CD14-positive monocyte (primary cell): ENCODE data around the gene TMEFF1. TPM values are rescaled to one million over a fixed set of nuclear protein-coding genes. Genes with fewer than 3 reads are reported as not detected.
A peak's percentile ranks its signal among the peaks of the same experiment; 100 is the strongest.
"Not testable (repeated sequence)": the region's sequence is repeated elsewhere in the genome, so short reads cannot be mapped to it uniquely, and the experiment has no call there.

Experiments
- DNase-seq, 3 donors: peaks; one replicate each; pipeline ENCODE4 v3.0.0-alpha.2; 2011 to 2022
- H2AFZ ChIP-seq: 2 replicates; pipeline ENCODE4 v1.6.0; 2012; ENCODE audit warnings: mild to moderate bottlenecking, low read depth, low read length, inconsistent platforms; ENCODE audit not compliant: insufficient read depth, poor library complexity, severe bottlenecking
- H3K27ac ChIP-seq, 2 donors: 1 replicate in 1 of 2; 2 replicates in 1 of 2; pipeline ENCODE4 v1.5.1; 2012 to 2013; ENCODE audit warnings: low read length in 2 of 2, control low read depth in 1 of 2, inconsistent platforms in 1 of 2, low read depth in 1 of 2, mild to moderate bottlenecking in 1 of 2
- H3K27me3 ChIP-seq, 2 donors: one replicate each; pipeline versions ENCODE4 v1.6.0 to v1.6.1; 2011 to 2013; ENCODE audit warnings: low read length in 2 of 2; ENCODE audit not compliant: control insufficient read depth in 2 of 2, insufficient read depth in 2 of 2
- H3K36me3 ChIP-seq, 2 donors: replicated peaks in 1 of 2; 1 replicate in 1 of 2; 2 replicates in 1 of 2; pipeline versions ENCODE4 v1.5.1 to v1.6.1; 2012 to 2013; ENCODE audit warnings: low read length in 2 of 2, control low read depth in 1 of 2, inconsistent platforms in 1 of 2, mild to moderate bottlenecking in 1 of 2; ENCODE audit not compliant: insufficient read depth in 2 of 2, control insufficient read depth in 1 of 2
- H3K4me1 ChIP-seq, 2 donors: 1 replicate in 1 of 2; 2 replicates in 1 of 2; pipeline versions ENCODE4 v1.5.1 to v1.6.1; 2012 to 2013; ENCODE audit warnings: low read length in 2 of 2, control low read depth in 1 of 2, inconsistent platforms in 1 of 2, mild to moderate bottlenecking in 1 of 2, moderate library complexity in 1 of 2; ENCODE audit not compliant: insufficient read depth in 2 of 2, control insufficient read depth in 1 of 2
- H3K4me2 ChIP-seq: replicated peaks from 2 replicates; pipeline ENCODE3; 2012; ENCODE audit warnings: low read length, moderate library complexity, mild to moderate bottlenecking; ENCODE audit not compliant: poor library complexity, severe bottlenecking; ENCODE audit errors: extremely low read depth
- H3K4me3 ChIP-seq, 3 experiments: fragments of 200-600 bp in 1 of 3; sonication (generic) in 1 of 3; replicated peaks in 1 of 3; 1 replicate in 2 of 3; 2 replicates in 1 of 3; pipeline ENCODE4 v1.5.1; 2011 to 2013; ENCODE audit warnings: low read length in 3 of 3, mild to moderate bottlenecking in 3 of 3, control low read depth in 2 of 3, low read depth in 2 of 3, inconsistent platforms in 1 of 3, moderate library complexity in 1 of 3
- H3K79me2 ChIP-seq: 2 replicates; pipeline ENCODE4 v1.6.0; 2012; ENCODE audit warnings: mild to moderate bottlenecking, control low read depth, inconsistent platforms, low read length, moderate library complexity; ENCODE audit not compliant: insufficient read depth
- H3K9ac ChIP-seq: 2 replicates; pipeline ENCODE4 v1.6.0; 2017; ENCODE audit warnings: low read length, mild to moderate bottlenecking; ENCODE audit not compliant: insufficient read depth, poor library complexity, severe bottlenecking
- H3K9me3 ChIP-seq, 2 donors: replicated peaks in 1 of 2; 1 replicate in 1 of 2; 2 replicates in 1 of 2; pipeline versions ENCODE4 v1.5.1 to v1.6.1; 2012 to 2013; ENCODE audit warnings: low read length in 2 of 2, control low read depth in 1 of 2; ENCODE audit not compliant: control insufficient read depth in 1 of 2, insufficient read depth in 1 of 2
- H4K20me1 ChIP-seq: 2 replicates; pipeline ENCODE4 v1.6.0; 2012; ENCODE audit warnings: mild to moderate bottlenecking, low read length, control low read depth, moderate library complexity; ENCODE audit not compliant: insufficient read depth
- H3K27ac Mint-ChIP-seq, 7 donors: one replicate each; pipeline ENCODE4 v1.8.0; 2020; ENCODE audit warnings: mild to moderate bottlenecking in 7 of 7, mixed read lengths in 7 of 7, moderate library complexity in 6 of 7, inconsistent platforms in 2 of 7
- H3K27me3 Mint-ChIP-seq, 3 donors: one replicate each; pipeline ENCODE4 v1.8.0; 2021 to 2022; ENCODE audit warnings: low read depth in 3 of 3, mild to moderate bottlenecking in 3 of 3, mixed read lengths in 3 of 3, moderate library complexity in 3 of 3, inconsistent platforms in 1 of 3
- H3K36me3 Mint-ChIP-seq, 2 donors: one replicate each; pipeline ENCODE4 v1.8.0; 2020; ENCODE audit warnings: mixed read lengths in 2 of 2, inconsistent platforms in 1 of 2, mild to moderate bottlenecking in 1 of 2
- H3K4me1 Mint-ChIP-seq: one replicate; pipeline ENCODE4 v1.8.0; 2020; ENCODE audit warnings: mild to moderate bottlenecking, mixed read lengths
- H3K4me3 Mint-ChIP-seq, 2 donors: one replicate each; pipeline ENCODE4 v1.8.0; 2020; ENCODE audit warnings: mild to moderate bottlenecking in 2 of 2, mixed read lengths in 2 of 2, moderate library complexity in 1 of 2
- H3K9me3 Mint-ChIP-seq, 7 donors: one replicate each; pipeline ENCODE4 v1.8.0; 2020 to 2022; ENCODE audit warnings: mixed read lengths in 7 of 7, mild to moderate bottlenecking in 6 of 7, moderate library complexity in 6 of 7, inconsistent platforms in 2 of 7
- CTCF ChIP-seq: fragments of 200-600 bp; IDR thresholded peaks from one replicate; pipeline ENCODE4 v1.8.0; 2022; ENCODE audit warnings: antibody characterized with exemption, mild to moderate bottlenecking
- WGBS: methylation state at CpG from one replicate; pipeline ENCODE4 v1.1.5; 2013; ENCODE audit warnings: missing lambda C conversion rate; ENCODE audit not compliant: insufficient coverage; 5-methylcytosine and 5-hydroxymethylcytosine counted together
- intact Hi-C, 2 donors: fragments of 100-400 bp; cut with micrococcal nuclease; formaldehyde crosslinking; loops; one replicate each; pipeline versions ENCODE4 v1.15.0 to v1.15.1; 2023
- polyA plus RNA-seq, 3 donors: library from polyadenylated mRNA; depleted of rRNA in 1 of 3; unstranded in 2 of 3; stranded (reverse) in 1 of 3; fragments of 300-500 nt in 2 of 3; fragments of >200 nt in 1 of 3; fragmentation: Illumina TruSeq in 2 of 3; gene quantifications; 1 replicate in 2 of 3; 2 replicates in 1 of 3; pipeline ENCODE4 v1.2.3, GENCODE V29; 2012 to 2021

Gene TMEFF1
- polyA plus RNA-seq, 3 donors: not detected

GRCh38 chr9:100437860-100438805, 34.8 kb upstream of the TMEFF1 start:
- H3K4me1 ChIP-seq: no peaks in the 10 kb centered on the region
- H3K79me2 ChIP-seq: no peaks in the 10 kb centered on the region
- Mint-ChIP-seq H3K27me3 (peaks cover 0 to 2% (median 0%) of the 10 kb centered on the region in 3 donors), H3K36me3 (peaks cover 0 to 6% of the 10 kb centered on the region in 2 donors), H3K4me1 (peaks cover 3% of the 10 kb centered on the region), H3K4me3 (no peak overlapping the region), H3K27ac (no peak overlapping the region), H3K9me3 (no peaks in the 10 kb centered on the region)
- no peaks in the 10 kb centered on the region for H3K9me3 ChIP-seq
- H3K27me3 ChIP-seq: no peaks in the 10 kb centered on the region
- no peak overlapping the region for H3K4me3 ChIP-seq
- peak; percentile 95 for TF ChIP-seq CTCF
- intact Hi-C loops: no loop called here
- H3K9ac ChIP-seq: no peak overlapping the region
- no peak overlapping the region for H3K27ac ChIP-seq
- H2AFZ ChIP-seq: no peak overlapping the region
- DNase-seq: peak; percentile 49 to 63 (median 52)
- no peaks in the 10 kb centered on the region for H4K20me1 ChIP-seq
- WGBS: no CpG with 5 or more reads among the region's 1 CpG
- H3K4me2 ChIP-seq: no peak overlapping the region
- H3K36me3 ChIP-seq: no peaks in the 10 kb centered on the region

- H2AFZ ChIP-seq: no peak overlapping the region
- H3K4me3 Mint-ChIP-seq: no peak overlapping the region
- intact Hi-C loops: no loop called here
- WGBS: no CpG with 5 or more reads among the region's 3 CpGs
- H3K79me2 ChIP-seq: no peaks in the 10 kb centered on the region
- peaks cover 0 to 6% of the 10 kb centered on the region in 2 donors for H3K36me3 Mint-ChIP-seq
- H3K9me3 Mint-ChIP-seq: no peaks in the 10 kb centered on the region
- H3K4me1 Mint-ChIP-seq: peaks cover 13% of the 10 kb centered on the region
- peaks cover 5 to 7% of the 10 kb centered on the region in 2 donors for H3K4me1 ChIP-seq
- no peaks in the 10 kb centered on the region for H3K36me3 ChIP-seq
- H3K27ac ChIP-seq: no peak overlapping the region
- no peak overlapping the region for H3K4me3 ChIP-seq
- no peaks in the 10 kb centered on the region for H3K9me3 ChIP-seq
- no peak overlapping the region for H3K9ac ChIP-seq
- H4K20me1 ChIP-seq: no peaks in the 10 kb centered on the region
- no peak overlapping the region for H3K27ac Mint-ChIP-seq
- H3K4me2 ChIP-seq: no peak overlapping the region
- no peak for TF ChIP-seq CTCF
- no peaks in the 10 kb centered on the region for H3K27me3 ChIP-seq
- no peak for DNase-seq
- H3K27me3 Mint-ChIP-seq: no peaks in the 10 kb centered on the region
Observed at GRCh38 chr9:100440071-100440470, 32.9 kb upstream of the TMEFF1 start.

DNA sequence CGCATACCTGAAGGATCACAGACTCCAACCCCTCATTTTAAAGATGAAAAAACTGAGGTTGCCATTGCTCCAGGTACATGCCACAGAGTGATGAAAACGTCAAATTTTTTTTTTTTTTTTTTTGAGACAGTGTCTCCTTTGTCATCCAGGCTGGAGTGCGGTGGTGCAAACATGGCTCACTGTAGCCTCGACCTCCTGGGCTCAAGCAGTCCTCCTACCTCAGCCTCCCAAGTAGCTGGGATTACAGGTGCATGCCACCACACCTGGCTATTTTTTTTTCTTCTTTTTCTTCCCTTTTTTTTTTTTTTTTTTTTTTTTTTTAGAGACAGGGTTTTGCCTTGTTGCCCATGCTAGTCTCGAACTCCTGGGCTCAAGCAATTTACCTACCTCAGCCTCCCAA, 32.5 kb upstream of the TMEFF1 start:
- DNase-seq, H3K4me3 ChIP-seq, H3K36me3 Mint-ChIP-seq, H3K27ac ChIP-seq, H3K27ac Mint-ChIP-seq, H2AFZ ChIP-seq, H3K4me2 ChIP-seq, H3K79me2 ChIP-seq, H3K27me3 ChIP-seq, H3K4me3 Mint-ChIP-seq, H3K9ac ChIP-seq, intact Hi-C loops, H3K9me3 ChIP-seq, H3K4me1 ChIP-seq, H3K36me3 ChIP-seq, H3K27me3 Mint-ChIP-seq, H4K20me1 ChIP-seq, H3K9me3 Mint-ChIP-seq: not testable (repeated sequence)
- WGBS: 100% methylated on average over 1 of the region's 5 CpGs
- H3K4me1 Mint-ChIP-seq: peaks cover 13% of the 10 kb centered on the region
